Epithelial cell of esophagus (primary cell): ENCODE measurements around the gene GABRA6.
"Not testable (repeated sequence)": the region's sequence is repeated elsewhere in the genome, so short reads cannot be mapped to it uniquely, and the experiment has no call there.

ENCODE experiments used
- DNase-seq: peaks from one replicate; pipeline ENCODE4 v3.0.0; 2010; ENCODE audit warnings: low read depth
- H3K4me3 ChIP-seq: 2 replicates; pipeline ENCODE4 v1.5.1; 2011; ENCODE audit warnings: mild to moderate bottlenecking, low read length, control low read depth
- TF ChIP-seq, protein P1 (sequence below): IDR thresholded peaks from 2 replicates; pipeline ENCODE4 v1.5.1; 2011; ENCODE audit warnings: low read depth, mild to moderate bottlenecking, low read length, control low read depth, inconsistent platforms; ENCODE audit not compliant: insufficient read depth; ENCODE audit errors: missing control alignments

Gene GABRA6

DNA sequence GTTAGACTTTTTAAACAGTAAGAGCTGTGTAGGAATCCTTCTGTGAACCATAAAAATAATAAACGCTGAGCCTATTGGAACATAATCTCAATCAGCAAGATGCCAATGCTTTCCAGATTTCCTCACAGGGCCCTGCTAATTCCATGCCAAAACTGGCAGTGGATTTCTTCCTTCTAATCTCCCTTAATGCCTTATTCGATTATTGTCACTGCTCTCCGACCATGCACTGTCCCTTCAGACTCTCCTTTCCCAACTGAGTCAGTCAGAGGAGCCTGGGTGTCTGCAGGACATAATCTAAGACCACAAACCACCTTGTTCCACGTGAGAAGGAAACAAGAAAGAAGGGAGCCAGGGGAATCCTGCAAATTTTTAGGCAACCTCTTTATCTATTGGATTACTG is at the start of gene GABRA6:
Gene GABRA6 (plus strand): TSS at position 261 of the 400 bp plus-strand sequence. CDS start 269 bp downstream, outside the sequence.
- DNase-seq, result no peak
- TF ChIP-seq, protein P1, sequence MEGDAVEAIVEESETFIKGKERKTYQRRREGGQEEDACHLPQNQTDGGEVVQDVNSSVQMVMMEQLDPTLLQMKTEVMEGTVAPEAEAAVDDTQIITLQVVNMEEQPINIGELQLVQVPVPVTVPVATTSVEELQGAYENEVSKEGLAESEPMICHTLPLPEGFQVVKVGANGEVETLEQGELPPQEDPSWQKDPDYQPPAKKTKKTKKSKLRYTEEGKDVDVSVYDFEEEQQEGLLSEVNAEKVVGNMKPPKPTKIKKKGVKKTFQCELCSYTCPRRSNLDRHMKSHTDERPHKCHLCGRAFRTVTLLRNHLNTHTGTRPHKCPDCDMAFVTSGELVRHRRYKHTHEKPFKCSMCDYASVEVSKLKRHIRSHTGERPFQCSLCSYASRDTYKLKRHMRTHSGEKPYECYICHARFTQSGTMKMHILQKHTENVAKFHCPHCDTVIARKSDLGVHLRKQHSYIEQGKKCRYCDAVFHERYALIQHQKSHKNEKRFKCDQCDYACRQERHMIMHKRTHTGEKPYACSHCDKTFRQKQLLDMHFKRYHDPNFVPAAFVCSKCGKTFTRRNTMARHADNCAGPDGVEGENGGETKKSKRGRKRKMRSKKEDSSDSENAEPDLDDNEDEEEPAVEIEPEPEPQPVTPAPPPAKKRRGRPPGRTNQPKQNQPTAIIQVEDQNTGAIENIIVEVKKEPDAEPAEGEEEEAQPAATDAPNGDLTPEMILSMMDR, result no peak

DNA sequence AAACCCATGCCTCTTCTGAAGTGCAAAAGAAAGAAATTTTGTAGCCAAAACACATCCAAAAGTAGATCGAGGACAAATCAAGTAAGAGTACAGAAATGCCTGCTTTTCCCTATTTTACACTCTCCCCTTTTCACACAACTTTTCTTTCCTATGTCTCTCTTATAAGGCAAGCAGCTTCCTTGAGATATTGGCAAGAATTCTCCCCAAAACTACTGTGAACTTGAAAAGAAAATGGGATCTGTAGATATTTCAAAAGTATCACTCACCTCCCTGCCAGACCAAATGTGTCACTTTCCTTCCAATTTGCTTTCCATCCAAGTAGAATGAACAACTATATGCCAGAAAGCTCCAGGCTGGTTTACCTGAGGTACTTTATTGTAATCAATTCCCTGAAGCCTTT is 47.9 kb upstream of the GABRA6 start:
- TF ChIP-seq, protein P1, result no peak
- DNase-seq, result no peak
- no peak overlapping the region for H3K4me3 ChIP-seq

More for the DNA sequence above, at the start of gene GABRA6:
- H3K4me3 ChIP-seq, result no peak within 1 kb of the TSS

DNA sequence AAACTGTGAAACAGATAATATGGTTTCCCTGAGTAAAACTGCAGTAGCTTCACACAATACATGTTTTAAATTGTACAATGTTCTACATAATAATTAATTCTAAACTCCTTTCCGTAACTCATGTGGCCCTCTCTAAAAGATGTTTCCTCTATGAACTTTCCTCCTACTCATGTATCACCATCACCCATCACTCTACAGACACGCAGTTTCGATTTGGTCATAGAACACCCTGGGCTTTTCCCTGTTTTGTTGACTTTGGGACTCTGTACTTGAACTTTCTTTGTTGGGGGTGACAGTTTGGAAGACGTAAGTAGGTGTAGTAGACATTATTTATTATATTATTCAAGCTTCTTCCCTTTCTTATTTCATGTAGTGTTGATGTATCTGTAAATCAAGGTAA is 44.1 kb upstream of the GABRA6 start:
- TF ChIP-seq, protein P1, result no peak
- no peak overlapping the region for H3K4me3 ChIP-seq
- no peak for DNase-seq

DNA sequence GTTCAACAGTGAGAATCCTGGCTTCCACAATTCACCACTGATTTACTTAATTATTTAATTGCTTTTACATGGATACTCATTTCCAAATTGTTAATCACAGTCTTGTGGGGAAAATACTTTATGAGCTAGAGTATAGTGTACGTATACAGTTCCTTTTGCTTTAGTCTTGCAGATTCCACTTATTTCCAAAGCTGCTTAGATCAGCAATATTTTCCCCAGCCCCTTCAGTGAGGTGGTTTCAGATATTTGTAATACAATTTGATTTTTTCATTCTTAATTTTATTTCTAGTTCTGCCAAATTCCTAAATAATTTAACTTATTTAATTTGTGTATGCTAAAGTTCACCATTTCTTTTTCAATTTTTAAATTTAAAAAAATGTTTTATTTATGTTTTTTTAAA is 40.3 kb upstream of the GABRA6 start:
- no peak for DNase-seq
- TF ChIP-seq, protein P1, result no peak
- H3K4me3 ChIP-seq, result no peak overlapping the region

DNA sequence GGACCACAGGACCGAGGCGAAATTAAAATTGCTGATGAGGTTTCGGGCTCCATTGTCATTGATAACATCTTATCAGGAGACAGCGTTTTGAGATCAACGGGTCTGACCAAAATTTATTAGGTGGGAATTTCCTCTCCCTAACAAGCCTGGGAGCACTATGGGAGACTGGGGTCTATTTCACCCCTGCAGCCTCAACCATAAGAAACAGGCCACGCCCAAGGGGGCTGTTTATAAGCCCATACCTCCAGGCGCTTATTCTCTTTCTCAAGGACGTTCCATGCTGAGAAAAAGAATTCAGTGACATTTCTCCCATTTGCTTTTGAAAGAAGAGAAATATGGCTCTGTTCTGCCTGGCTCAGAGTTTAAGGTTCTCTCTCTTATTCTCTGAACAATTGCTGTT is 33.6 kb upstream of the GABRA6 start:
- H3K4me3 ChIP-seq, DNase-seq: not testable (repeated sequence)

DNA sequence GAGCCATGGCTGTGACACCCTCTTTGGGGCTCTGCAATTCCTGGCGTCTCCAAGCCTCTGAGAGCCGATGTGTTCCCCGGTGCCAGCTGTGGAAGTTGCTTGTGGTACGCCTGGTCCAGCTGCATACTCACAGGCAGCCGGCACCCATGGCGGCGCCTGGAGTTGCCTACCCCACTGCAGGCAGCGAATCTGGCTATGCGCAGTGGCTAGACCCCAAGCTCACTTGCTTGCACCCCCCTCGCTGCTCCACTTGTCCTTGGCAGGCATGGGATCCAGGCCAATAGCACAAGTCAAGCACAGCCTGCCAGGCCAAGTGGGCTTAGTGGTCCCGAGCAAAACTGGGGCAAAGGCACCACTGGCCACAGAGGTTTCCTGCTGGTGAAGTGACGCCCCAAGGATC is 24.7 kb upstream of the GABRA6 start:
- TF ChIP-seq, protein P1, result no peak
- DNase-seq, result no peak
- H3K4me3 ChIP-seq, result no peak overlapping the region

DNA sequence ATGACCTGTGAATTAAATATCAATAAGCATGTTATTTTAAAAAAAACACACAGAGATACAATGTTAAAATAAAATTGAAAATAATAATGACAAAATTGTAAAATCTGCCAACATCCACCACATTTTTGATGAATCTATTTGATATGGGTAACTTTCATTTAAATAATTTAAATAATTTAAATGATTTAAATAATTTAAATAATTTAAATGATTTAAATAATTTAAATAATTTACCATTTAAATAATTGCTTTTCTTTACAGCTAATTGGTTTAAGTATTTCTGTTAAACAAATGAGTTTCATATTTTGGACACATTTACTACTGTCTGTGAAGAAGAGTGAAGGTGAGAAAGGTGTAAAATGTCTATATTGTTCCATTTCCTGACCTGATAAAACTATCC is 22.1 kb upstream of the GABRA6 start:
- no peak for DNase-seq
- TF ChIP-seq, protein P1, result no peak
- H3K4me3 ChIP-seq, result no peak overlapping the region
